HepG2 (cell line): Measurements from ENCODE around the gene RPS10. TPM values are rescaled to one million over a fixed set of nuclear protein-coding genes. Genes with fewer than 3 reads are reported as not detected.

ENCODE experiments used
- CC2D1A ChIP-seq: sonication (generic); formaldehyde crosslinking; IDR thresholded peaks from 2 replicates; pipeline ENCODE4 v1.8.1; 2023; ENCODE audit warnings: mild to moderate bottlenecking, missing genetic modification reagents
- IKZF5 ChIP-seq: IDR thresholded peaks from 2 replicates; pipeline ENCODE4 v1.6.1; 2018; ENCODE audit warnings: missing genetic modification reagents, mild to moderate bottlenecking, missing compliant biosample characterization
- RXRA ChIP-seq: sonication (generic); formaldehyde crosslinking; IDR thresholded peaks from 2 replicates; pipeline ENCODE4 v1.5.1; 2020; ENCODE audit warnings: missing genetic modification reagents
- U2AF1 ChIP-seq: fragments of 200-400 bp; formaldehyde crosslinking; optimal IDR thresholded peaks from 2 replicates; pipeline ENCODE3; 2017; ENCODE audit warnings: mild to moderate bottlenecking, low read depth, low read length
- ZNF407 ChIP-seq: sonication (generic); formaldehyde crosslinking; IDR thresholded peaks from one replicate; pipeline ENCODE4 v1.5.1; 2020; ENCODE audit warnings: mild to moderate bottlenecking, missing genetic modification reagents; ENCODE audit errors: not compliant biosample characterization
- ZNF572 ChIP-seq: sonication (generic); formaldehyde crosslinking; IDR thresholded peaks from 2 replicates; pipeline ENCODE4 v1.5.1; 2020; ENCODE audit warnings: mild to moderate bottlenecking, missing genetic modification reagents
- ZXDC ChIP-seq: sonication (generic); formaldehyde crosslinking; IDR thresholded peaks from 2 replicates; pipeline ENCODE4 v1.5.0; 2020; ENCODE audit warnings: mild to moderate bottlenecking, missing genetic modification reagents
- polyA plus RNA-seq, 8 experiments: library from polyadenylated mRNA; depleted of rRNA in 3 of 8; stranded (reverse) in 7 of 8; unstranded in 1 of 8; fragments of >200 nt; fragmentation: Illumina TruSeq in 4 of 8; extraction: Trizol in 4 of 8; gene quantifications; 2 replicates each; pipeline versions ENCODE4 v1.2.1 to v1.2.3, GENCODE V29; 2011 to 2016; ENCODE audit warnings: low read depth in 4 of 8, missing spikeins in 1 of 8, mixed read lengths in 1 of 8; ENCODE audit not compliant: insufficient read depth in 1 of 8
- total RNA-seq, 5 experiments: library from RNA; depleted of rRNA; stranded (reverse); fragments of >200 nt; fragmentation: Illumina TruSeq; extraction: Trizol; gene quantifications; 2 replicates each; pipeline ENCODE4 v1.2.3, GENCODE V29; 2016; ENCODE audit warnings: low read depth in 1 of 5
- TF ChIP-seq, protein P1 (sequence below): sonication (generic); formaldehyde crosslinking; IDR thresholded peaks from 2 replicates; pipeline ENCODE4 v1.5.1; 2020; ENCODE audit warnings: mild to moderate bottlenecking, moderate library complexity, missing genetic modification reagents
- TF ChIP-seq, protein P2 (sequence below): IDR thresholded peaks from 2 replicates; pipeline ENCODE4 v1.6.1; 2016; ENCODE audit warnings: missing compliant biosample characterization, missing genetic modification reagents, borderline replicate concordance
- TF ChIP-seq, protein P3 (sequence below): sonication (generic); formaldehyde crosslinking; IDR thresholded peaks from 2 replicates; pipeline ENCODE4 v1.4.0; 2020; ENCODE audit warnings: missing genetic modification reagents

The RPS10 gene
- total and polyA plus RNA-seq, 2 of the 13 experiments (the other 11 are each of a cell fraction or from before 2014, with no cell fraction given), result 2,909 to 4,648 TPM

GRCh38 chr6:34391786-34392496 is 33.9 kb downstream of the RPS10 start (continued):
- TF ChIP-seq ZNF407 (CRISPR knock-in tag) (peak; percentile 37), U2AF1 (no peak), ZXDC (peak; percentile 24; the same call in 1 of the 2 replicates), CC2D1A (CRISPR knock-in tag) (no peak), RXRA (CRISPR knock-in tag) (peak; percentile 50; the same call in 1 of the 2 replicates), ZNF572 (CRISPR knock-in tag) (no peak), IKZF5 (CRISPR knock-in tag) (peak; percentile 46)
- TF ChIP-seq, protein P1, sequence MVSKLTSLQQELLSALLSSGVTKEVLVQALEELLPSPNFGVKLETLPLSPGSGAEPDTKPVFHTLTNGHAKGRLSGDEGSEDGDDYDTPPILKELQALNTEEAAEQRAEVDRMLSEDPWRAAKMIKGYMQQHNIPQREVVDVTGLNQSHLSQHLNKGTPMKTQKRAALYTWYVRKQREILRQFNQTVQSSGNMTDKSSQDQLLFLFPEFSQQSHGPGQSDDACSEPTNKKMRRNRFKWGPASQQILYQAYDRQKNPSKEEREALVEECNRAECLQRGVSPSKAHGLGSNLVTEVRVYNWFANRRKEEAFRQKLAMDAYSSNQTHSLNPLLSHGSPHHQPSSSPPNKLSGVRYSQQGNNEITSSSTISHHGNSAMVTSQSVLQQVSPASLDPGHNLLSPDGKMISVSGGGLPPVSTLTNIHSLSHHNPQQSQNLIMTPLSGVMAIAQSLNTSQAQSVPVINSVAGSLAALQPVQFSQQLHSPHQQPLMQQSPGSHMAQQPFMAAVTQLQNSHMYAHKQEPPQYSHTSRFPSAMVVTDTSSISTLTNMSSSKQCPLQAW (CRISPR knock-in tag), result peak; percentile 64
- TF ChIP-seq, protein P2, sequence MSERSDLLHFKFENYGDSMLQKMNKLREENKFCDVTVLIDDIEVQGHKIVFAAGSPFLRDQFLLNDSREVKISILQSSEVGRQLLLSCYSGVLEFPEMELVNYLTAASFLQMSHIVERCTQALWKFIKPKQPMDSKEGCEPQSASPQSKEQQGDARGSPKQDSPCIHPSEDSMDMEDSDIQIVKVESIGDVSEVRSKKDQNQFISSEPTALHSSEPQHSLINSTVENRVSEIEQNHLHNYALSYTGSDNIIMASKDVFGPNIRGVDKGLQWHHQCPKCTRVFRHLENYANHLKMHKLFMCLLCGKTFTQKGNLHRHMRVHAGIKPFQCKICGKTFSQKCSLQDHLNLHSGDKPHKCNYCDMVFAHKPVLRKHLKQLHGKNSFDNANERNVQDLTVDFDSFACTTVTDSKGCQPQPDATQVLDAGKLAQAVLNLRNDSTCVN (CRISPR knock-in tag), result no peak; the same call in 1 of the 2 replicates
- TF ChIP-seq, protein P3, sequence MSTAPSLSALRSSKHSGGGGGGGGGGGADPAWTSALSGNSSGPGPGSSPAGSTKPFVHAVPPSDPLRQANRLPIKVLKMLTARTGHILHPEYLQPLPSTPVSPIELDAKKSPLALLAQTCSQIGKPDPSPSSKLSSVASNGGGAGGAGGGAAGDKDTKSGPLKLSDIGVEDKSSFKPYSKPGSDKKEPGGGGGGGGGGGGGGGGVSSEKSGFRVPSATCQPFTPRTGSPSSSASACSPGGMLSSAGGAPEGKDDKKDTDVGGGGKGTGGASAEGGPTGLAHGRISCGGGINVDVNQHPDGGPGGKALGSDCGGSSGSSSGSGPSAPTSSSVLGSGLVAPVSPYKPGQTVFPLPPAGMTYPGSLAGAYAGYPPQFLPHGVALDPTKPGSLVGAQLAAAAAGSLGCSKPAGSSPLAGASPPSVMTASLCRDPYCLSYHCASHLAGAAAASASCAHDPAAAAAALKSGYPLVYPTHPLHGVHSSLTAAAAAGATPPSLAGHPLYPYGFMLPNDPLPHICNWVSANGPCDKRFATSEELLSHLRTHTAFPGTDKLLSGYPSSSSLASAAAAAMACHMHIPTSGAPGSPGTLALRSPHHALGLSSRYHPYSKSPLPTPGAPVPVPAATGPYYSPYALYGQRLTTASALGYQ (CRISPR knock-in tag), result no peak; the same call in 1 of the 2 replicates
